ENCODE measurements around the gene HHAT.
"Not testable (repeated sequence)": the region's sequence is repeated elsewhere in the genome, so short reads cannot be mapped to it uniquely, and the experiment has no call there.

Gene HHAT

DNA sequence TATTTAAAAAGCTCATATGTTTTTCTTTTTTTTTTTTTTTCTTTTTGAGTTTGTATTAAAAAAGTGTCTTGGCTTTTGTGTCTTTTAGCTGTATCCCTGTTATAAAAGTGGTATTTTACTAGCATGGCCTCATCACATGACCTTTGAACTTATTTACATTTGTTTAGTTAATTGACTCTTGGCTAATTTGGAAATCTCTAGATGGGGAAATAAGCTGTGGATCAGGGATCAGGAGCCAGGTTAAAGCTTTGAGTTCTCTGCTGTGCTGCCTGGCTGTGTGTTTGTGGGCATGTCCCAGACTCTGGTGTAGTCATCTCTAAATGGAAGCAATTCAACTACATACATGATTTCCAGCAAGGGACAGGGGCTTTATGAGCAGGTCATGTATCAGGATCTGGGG lies 56.5 kb downstream of the HHAT start:
- no peak for DNase-seq (ENCODE audit: extremely low read depth in 1 of 2, low read depth in 1 of 2)

DNA sequence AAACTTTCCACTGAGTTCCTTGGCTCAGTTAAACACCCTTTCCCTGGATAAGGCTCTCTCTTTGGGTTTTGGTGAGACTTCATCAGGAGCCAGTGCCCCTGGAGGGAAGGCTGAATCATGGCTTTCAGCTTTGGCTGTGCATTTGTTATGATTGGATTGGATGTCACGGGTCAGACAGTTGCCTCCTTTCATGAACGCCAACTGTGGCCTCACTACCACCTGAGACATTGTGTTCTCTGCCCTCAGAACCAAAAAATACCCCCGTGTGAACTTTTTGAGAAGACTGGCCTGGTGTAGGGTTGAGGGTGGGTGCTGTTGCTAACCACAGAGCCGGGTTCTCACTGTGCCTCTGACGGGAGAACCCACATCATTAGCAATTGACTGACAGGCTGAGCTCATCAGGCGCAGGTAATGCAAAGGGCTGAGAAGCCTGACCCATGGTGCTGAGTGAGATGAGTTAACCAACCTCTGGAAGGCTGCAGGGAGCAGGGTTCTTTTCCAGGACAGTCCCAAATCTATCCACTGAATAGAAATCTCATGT lies 65.6 kb downstream of the HHAT start:
- DNase-seq (ENCODE audit: extremely low read depth in 1 of 2, low read depth in 1 of 2): no peak

DNA sequence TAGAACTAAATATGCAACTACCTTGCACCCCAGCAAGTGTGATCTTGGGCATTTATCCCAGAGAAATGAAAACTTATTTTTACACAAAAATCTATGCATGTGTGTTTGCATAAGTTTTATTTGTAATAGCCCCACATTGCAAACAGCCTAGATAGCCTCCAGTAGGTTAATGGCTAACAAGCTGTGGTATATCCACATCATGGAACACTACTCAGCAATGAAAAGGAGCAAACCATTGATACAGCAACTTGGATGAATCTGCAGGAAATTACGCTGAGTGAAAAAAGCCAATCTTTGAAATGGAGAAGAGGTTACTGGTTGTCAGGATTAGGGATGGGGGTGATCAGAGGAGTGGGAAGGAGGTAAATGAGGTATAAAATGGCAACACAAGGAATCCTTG lies 67.8 kb downstream of the HHAT start:
- no peak for DNase-seq (ENCODE audit: extremely low read depth in 1 of 2, low read depth in 1 of 2)

DNA sequence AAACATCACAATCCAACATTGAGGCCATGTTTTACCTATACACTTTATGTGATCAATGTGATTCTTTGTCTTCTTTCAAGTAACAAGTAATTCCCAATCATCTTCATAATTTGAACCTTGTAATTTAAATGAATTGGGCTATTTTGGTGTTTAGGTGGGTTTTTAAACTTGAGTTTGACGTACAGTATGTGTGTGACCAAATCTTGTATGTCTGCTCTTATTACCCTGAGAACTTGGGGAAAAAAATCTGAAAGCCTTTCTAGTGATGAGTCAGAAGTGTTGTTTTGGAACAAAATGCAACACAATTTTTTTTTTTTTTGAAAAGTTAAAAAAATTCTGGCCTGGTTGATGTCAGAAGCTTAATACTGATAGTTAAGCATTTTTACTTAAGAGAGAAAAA lies 68.5 kb downstream of the HHAT start:
- DNase-seq (ENCODE audit: extremely low read depth in 1 of 2, low read depth in 1 of 2): no peak

DNA sequence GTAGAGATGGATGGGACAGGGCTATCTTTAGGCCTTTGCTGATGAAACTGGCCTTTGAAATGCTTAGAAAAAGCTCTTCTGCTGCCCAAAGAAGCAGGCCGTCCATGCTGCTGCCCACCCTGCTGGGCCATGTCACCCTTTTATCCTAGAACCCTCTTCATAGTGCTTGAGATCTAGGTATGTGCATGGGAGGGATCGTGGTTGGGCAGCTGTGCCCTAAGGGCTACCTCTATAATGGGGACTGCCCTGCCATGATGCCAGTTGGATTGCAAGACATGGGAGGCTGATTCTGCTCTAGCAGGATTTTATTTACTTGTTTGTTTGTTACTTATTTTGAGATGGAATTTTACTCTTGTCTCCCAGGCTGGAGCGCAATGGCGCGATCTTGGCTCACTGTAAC lies 69.0 kb downstream of the HHAT start:
- no peak for DNase-seq (ENCODE audit: extremely low read depth in 1 of 2, low read depth in 1 of 2)

DNA sequence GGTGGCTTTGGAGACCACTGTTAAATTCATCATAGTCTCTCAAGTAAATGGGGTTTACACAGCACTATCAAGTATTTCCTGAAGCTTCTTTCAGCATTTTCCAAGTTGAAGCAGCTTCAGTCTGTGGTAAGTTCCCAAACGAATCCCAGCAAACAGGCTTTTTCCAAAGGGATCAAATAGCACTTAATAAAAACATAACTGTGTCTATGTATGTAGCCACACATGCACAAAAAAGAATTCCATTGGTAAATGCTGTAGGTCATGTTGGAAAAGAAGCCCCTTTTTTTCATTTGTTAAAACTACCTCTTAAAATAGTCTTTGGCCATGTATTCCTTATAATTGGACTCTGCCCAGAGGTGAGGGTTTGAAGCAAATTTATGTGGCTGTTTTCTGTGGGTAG lies 69.8 kb downstream of the HHAT start:
- DNase-seq (ENCODE audit: extremely low read depth in 1 of 2, low read depth in 1 of 2): no peak

DNA sequence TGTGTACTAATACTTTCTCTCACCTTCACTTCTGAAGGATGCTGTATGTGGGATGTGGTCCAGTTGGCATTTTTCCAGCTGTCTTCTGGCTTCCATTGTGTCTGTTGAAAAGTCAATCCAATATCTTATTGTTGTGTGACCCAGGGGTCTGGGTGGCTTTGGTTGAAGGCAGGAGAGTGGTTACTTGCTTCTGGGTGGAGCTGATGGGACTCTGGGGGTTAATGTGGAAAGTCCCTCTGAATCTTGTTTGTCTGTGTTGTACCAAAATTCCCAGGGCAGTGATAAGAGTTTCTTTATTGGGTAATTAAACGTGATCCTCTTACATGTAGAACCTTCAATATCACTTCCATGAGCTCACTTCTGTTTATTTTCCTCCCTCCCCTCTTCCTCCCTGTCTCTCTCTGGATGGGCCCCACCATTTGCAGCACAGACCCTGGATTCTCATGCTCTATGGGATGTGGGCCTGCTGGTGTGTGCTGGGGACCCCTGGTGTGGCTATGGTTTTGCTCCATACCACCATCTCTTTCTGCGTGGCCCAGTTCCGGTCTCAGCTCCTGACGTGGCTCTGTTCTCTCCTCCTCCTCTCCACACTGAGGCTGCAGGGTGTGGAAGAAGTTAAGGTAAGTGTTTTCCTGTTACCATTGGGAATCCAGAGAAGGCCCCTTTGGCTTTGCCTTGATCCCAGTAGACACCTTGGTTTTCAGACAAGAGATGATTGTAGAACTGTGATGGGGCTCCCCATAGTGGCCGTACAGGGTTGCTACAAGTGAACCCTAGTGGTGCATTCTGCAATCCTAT lies 71.5 kb downstream of the HHAT start:
- peak in 1 of 2 donors; percentile 7 for DNase-seq (ENCODE audit: extremely low read depth in 1 of 2, low read depth in 1 of 2)

DNA sequence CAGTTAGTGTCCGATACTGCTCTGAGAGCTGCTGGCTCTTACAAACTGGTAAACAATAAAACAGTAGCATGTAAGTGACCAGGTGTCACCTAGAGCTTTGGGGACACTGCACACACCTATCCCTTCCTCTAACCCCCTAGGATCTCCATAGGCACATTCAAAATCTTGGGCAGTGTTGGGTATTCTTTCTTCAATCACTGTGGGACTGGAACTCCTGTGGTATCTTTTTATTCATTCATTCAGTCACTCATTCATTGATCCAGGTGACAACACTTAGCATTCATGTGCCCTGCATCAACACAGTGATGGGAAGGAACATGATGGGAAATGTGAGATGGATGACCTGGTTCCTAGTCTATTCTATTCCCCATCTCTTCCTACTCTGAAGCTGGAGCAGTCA lies 73.9 kb downstream of the HHAT start:
- DNase-seq (ENCODE audit: extremely low read depth in 1 of 2, low read depth in 1 of 2): no peak

DNA sequence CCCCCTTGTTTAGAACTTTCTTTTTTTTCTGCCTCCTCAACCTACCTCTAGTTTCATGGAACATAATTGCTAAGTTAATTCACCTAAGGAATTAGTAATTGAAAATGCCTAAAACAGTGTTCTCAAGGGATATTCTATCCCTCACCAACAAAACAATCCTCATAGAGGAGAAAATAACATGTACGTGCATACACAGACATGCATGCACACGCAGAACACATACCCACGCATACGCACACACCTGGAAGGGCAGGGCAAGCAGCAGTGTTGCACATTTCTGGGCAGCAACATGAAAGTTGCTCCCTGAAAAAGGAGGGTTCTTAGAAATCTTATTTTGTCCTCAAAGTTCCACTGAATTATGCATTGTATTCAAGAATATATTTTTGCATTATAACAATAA lies 76.6 kb downstream of the HHAT start:
- no peak for DNase-seq (ENCODE audit: extremely low read depth in 1 of 2, low read depth in 1 of 2)

DNA sequence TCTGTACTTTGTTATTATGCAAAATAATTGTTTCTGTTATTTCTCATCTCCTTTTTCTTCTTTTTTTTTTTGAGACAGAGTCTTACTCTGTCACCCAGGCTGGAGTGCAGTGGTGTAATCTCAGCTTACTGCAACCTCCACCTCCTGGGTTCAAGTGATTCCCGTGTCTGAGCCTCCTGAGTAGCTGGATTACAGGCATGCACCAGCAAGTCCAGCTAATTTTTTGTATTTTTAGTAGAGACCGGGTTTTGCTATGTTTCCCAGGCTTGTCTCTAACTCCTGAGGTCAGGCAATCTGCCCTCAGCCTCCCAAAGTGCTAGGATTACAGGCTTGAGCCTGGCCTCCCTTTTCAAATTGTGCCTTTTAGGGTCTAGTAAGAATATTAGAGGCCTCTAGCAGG lies 77.6 kb downstream of the HHAT start:
- not testable (repeated sequence) for DNase-seq (ENCODE audit: extremely low read depth in 1 of 2, low read depth in 1 of 2)

DNA sequence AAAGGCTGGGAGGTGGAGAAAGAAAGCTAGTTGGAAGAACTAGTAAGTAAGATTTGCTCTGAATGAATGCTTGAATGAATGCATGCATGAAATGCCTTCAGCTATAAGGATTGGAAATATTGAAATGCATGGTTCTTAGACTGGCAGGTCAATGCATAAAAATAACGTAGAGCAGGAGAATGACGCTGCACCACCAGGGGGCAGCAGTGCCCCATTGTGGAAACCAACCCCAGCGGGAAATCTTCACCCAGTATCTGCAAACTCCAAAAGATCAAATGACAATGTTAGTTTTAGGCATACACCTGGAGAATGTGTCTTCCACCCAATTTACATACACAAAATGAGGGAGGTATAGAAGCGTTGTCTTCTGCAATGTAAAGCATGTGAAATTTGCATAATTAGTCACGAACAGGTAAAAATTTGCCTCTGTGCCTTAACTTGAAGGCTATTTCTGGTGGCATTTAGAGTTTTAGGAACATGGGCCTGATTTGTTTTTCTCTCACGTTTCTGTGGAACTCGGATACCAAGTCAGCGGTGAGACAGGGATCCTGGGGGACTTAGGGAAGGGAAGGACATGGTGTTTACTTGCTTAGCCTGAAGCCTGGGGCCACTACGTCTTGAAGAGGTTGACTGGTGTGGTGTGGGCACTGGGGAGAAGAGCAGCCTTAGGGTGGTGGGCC lies 78.6 kb downstream of the HHAT start:
- peak; percentile 28 to 68 for DNase-seq (ENCODE audit: extremely low read depth in 1 of 2, low read depth in 1 of 2)

DNA sequence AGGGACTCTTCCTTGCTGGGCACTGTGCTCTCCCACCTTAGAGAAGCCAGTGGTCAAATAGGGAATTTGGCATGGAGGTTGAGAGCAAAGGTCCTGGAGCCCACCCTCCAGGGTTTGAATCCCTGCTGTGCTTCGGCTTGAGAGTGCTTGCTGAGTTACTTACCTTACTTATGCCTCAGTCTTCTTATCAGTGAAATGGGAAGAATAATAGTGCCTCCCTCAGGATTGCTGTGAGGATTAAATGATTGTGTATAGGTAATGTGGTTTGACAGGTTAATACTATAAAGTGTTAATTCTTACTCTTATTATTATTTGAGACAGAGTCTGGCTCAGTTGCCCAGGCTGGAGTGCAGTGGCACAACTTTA lies 79.2 kb downstream of the HHAT start:
- DNase-seq (ENCODE audit: extremely low read depth in 1 of 2, low read depth in 1 of 2): no peak

DNA sequence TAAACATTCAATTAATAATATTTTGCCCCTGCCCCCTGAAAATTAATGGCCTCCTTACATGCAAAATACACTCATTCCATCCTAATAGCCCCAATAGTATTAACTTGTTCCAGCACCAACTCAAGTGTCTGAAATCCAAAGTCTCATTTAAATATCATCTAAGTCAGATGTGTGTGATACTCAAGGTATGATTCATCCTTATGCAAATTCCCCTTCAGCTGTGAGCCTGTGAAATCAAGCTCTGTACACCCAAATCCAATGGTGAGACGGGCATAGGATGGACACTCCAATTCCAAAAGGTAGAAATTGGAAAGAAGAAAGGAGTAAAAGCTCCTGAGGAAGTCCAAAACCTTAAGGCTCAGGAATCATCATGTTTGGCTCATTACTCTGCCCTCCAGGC lies 83.5 kb downstream of the HHAT start:
- DNase-seq (ENCODE audit: extremely low read depth in 1 of 2, low read depth in 1 of 2): no peak

DNA sequence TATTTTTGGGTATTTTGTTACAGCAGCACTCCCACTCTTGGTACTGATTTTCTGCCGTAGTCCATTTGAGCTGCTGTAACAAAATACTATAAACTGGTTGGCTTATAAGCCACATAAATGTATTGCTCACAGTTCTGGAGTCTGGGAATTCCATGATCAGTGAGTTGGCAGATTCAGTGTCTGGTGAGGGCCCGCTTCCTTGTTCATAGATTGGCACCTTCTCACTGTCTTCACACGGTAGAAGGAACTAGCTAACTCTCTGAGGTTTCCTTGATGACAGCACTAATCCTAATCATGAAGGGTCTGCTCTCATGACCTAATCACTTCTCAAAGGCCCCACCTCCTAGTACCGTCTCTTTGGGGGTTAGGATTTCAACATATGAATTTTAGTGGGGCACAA lies 85.2 kb downstream of the HHAT start:
- DNase-seq (ENCODE audit: extremely low read depth in 1 of 2, low read depth in 1 of 2): no peak

DNA sequence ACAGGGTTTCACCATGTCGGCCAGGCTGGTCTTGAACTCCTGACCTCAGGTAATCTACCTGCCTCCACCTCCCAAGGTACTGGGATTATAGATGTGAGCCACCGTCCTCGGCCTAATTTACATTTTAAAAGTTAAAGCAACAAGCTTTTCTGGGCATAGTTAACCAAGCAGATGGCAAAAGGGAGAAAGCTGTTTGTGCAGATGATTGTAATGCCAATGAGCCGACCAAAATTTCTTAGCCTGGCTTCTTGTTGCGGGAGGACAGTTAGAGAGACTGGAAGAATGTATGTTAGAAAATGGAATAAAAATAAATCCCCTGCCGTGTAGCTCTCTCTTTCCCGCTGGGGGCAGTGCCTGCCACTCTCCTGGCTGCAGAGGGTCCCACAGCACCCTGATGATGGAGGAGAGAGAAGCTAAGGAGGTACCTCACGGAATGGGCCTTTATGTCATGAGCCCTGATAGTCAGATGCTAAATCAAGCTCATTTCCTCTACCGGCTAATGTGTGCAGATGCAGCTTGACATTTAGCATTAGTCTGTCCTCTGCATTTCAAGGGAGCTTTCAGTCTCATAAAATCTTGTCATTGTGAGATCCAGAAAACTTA lies 87.2 kb downstream of the HHAT start:
- no peak for DNase-seq (ENCODE audit: extremely low read depth in 1 of 2, low read depth in 1 of 2)

DNA sequence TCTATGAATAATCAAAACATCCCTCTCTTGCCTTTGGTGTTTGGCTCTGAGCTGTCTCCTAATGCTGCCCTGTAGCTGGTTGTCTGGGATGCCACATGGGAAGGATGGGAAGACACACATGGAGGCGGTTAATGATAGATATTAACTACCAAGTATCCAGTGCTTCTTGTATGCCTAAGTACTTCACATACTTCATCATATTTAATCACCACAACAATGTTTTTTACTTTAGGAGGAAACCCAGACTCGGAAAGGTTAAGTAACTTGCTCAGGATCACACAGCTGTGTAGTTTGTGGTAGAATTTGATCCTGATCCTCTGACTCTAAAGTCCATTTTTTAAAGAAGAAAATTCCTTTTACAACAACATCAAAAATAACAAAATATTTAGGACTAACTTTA lies 88.0 kb downstream of the HHAT start:
- DNase-seq (ENCODE audit: extremely low read depth in 1 of 2, low read depth in 1 of 2): no peak

DNA sequence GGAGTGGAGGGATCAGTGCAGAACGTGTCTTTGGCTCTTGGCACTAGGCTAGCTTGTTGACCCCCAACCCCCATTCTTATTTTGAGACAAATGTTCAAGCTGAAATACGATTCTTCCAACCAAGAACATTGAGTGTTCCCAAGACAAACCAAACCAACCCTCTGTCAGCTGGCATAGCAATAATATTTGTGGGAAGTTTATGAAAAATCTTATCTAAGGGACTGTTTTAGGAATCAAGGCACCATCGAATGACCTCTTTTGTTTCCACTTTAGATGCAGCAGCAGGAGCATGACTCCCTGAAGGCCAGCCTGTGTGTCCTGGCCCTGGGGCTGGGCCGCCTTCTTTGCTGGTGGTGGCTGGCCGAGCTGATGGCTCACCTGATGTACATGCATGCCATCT lies 89.2 kb downstream of the HHAT start:
- no peak for DNase-seq (ENCODE audit: extremely low read depth in 1 of 2, low read depth in 1 of 2)

DNA sequence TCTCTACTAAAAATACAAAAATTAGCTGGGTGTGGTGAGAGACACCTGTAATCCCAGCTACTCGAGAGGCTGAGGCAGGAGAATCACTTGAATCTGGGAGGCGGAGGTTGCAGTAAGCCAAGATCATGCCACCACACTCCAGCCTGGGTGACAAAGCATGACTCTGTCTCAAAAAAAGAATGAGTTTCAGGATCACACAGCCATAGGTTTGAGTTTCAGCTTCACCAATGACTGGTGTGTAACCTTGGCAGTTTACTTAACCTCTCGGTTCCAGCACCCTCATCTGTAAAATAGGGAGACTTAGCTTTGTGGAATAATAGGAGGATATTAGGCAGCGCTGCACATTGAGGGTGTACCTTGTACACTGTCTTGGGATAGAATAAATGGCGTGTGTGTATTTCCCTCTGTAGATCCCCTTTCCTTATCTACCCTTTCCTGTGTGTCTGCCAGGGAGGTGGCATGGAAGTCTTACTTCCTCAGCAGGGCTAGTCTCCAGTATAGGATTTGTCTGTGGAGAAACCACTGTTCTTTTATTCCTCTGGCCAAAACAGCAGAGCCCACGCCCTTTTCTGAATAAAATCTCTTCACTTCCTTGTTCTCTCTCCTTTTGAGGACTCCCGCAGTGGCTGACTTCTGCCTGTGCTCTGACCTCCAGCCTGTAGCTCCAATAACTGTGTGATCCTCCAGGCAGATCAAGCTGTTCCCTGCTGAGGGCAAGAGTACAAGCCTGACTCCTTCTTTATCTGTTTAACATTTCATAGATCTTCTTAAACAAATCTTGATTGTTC lies 90.4 kb downstream of the HHAT start:
- DNase-seq (ENCODE audit: extremely low read depth in 1 of 2, low read depth in 1 of 2): no peak

DNA sequence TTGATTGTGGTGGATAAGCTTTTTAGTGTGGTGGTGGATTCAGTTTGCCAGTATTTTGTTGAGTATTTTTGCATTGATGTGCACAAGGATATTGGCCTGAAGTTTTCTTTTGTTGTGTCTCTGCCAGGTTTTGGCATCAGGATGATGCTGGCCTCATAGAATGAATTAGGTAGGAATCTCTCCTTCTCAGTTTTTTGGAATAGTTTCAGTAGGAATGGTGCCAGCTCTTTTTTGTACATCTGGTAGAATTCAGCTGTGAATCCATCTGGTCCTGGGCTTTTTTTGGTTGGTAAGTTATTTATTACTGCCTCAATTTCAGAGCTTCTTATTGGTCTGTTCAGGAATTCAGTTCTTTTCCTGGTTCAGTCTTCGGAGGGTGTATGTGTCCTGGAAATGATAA lies 98.0 kb downstream of the HHAT start:
- DNase-seq (ENCODE audit: extremely low read depth in 1 of 2, low read depth in 1 of 2): not testable (repeated sequence)

DNA sequence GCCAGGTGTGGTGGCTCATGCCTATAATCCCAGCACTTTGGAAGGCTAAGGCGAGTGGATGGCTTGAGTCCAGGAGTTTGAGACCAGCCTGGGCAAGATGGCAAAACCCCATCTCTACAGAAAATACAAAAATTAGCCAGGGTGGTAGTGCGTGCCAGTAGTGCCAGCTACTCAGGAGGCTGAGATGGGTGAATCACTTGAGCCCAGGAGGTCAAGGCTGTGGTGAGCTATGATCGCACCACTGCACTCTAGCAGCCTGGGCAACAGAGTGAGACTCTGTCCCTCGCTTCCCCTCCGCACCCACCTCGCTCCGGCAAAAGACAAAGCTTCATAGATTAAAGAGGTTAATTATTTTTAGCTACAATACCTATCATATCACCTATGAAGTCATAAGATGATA lies 100.0 kb downstream of the HHAT start:
- DNase-seq (ENCODE audit: extremely low read depth in 1 of 2, low read depth in 1 of 2): no peak

DNA sequence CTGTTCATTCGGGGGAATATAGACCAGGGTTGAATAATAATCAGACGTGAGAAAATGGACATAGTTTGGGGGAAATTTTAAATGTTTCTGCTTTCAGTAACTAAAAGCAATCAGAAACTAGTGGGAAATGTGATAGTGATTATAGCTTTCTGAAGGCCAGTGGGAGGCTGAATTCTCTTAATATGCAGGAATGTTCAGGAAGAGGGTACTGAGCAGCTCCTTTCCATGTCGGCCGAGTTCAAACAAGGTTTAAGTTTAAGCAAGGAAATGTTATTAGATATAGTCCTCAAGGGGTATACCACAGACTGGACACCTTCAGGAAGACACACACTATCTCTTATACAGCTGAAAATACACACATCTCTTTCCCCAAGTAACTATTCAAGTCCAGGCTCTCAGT lies 105.5 kb downstream of the HHAT start:
- no peak for DNase-seq (ENCODE audit: extremely low read depth in 1 of 2, low read depth in 1 of 2)
